ENCODE data around the gene TGOLN2. TPM values are rescaled to one million over a fixed set of nuclear protein-coding genes. Genes with fewer than 3 reads are reported as not detected.
A peak's percentile ranks its signal among the peaks of the same experiment; 100 is the strongest.
"Not testable (repeated sequence)": the region's sequence is repeated elsewhere in the genome, so short reads cannot be mapped to it uniquely, and the experiment has no call there.

The TGOLN2 gene
- total and polyA plus RNA-seq, 7 donors: 12.6 to 95.0 (median 80.6) TPM

DNA sequence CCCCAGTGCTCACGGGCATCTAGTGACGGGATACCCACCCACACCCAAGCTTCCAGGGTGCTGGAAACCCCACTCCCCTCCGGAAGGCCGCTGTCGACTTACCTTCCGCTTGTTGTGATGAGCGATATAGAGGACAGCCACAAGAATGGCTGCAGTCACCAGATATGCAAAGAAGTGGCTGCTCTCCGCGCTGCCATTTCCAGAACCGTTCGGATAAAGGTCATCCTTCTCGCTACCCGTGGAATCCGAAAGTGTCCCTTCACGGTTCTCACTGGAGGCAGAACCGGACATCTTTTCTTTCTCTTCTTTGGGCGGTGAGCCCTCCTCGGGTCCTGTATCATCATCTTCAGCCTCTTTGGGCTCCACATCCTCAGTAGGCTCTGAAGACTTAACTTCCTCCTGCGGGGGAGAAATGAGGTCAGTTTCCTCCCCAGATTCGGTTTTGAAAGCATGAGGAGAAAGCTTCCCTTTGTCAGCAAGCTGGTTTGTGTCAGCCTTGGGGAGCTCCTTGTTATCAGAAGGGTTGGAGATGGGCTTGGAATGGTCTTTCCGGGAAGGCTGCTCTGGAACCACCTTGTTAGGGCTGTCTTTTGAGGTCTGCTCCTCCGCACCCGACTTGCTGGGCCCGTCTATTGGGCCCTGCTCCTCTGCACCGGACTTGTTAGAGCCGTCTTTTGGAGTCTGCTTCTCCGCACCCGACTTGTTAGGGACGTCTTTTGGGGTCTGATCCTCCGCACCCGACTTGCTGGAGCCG lies 1.2 kb downstream of the TGOLN2 start:
- peaks cover 9 to 41% (median 27%) of the 10 kb centered on the region in 4 donors for H3K36me3 ChIP-seq
- no peaks in the 10 kb centered on the region for H3K9me3 ChIP-seq
- DNase-seq: no peak
- intact Hi-C loops (cut with DNase I): no loop called here
- WGBS, 2 donors: 2 to 10% methylated on average over 32 of the region's 32 CpGs
- TF ChIP-seq, protein P1, sequence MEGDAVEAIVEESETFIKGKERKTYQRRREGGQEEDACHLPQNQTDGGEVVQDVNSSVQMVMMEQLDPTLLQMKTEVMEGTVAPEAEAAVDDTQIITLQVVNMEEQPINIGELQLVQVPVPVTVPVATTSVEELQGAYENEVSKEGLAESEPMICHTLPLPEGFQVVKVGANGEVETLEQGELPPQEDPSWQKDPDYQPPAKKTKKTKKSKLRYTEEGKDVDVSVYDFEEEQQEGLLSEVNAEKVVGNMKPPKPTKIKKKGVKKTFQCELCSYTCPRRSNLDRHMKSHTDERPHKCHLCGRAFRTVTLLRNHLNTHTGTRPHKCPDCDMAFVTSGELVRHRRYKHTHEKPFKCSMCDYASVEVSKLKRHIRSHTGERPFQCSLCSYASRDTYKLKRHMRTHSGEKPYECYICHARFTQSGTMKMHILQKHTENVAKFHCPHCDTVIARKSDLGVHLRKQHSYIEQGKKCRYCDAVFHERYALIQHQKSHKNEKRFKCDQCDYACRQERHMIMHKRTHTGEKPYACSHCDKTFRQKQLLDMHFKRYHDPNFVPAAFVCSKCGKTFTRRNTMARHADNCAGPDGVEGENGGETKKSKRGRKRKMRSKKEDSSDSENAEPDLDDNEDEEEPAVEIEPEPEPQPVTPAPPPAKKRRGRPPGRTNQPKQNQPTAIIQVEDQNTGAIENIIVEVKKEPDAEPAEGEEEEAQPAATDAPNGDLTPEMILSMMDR (IDR thresholded peaks at IDR 0.05): no peak
- TF ChIP-seq EP300 (IDR thresholded peaks at IDR 0.05) (no peak), POLR2AphosphoS5 (IDR thresholded peaks at IDR 0.05) (no peak), POLR2A (IDR thresholded peaks at IDR 0.05) (no peak)
- peak overlapping the region; percentile 70 to 86 (median 71) for H3K4me3 ChIP-seq
- H3K27ac ChIP-seq: peak overlapping the region; percentile 90 to 97 (median 94)
- H3K4me1 ChIP-seq: peaks cover 0 to 57% (median 48%) of the 10 kb centered on the region in 4 donors
- H3K27me3 ChIP-seq: no peaks in the 10 kb centered on the region

DNA sequence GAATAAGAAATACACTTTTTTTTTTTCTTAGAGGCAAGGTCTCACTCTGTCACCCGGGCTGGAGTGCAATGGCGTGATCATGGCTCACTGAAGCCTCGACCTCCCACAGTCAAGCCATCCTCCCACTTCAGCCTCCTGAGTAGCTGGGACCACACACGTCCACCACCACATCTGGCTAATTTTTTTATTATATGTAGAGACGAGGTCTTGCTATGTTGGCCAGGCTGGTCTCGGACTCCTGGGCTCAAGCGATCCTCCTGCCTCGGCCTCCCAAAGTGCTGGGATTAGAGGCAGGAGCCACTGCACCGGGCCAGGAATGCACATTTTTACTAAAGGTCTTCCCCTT lies 2.4 kb downstream of the TGOLN2 start:
- intact Hi-C loops (cut with DNase I): no loop called here
- Histone ChIP-seq H3K9me3 (no peaks in the 10 kb centered on the region), H3K27ac (no peak overlapping the region), H3K4me3 (peak overlapping the region; percentile 70 to 86 (median 71)), H3K36me3 (peaks cover 9 to 53% (median 30%) of the 10 kb centered on the region in 4 donors), H3K4me1 (peaks cover 0 to 65% (median 48%) of the 10 kb centered on the region in 4 donors), H3K27me3 (no peaks in the 10 kb centered on the region)
- no peak for DNase-seq
- no peak for TF ChIP-seq EP300 (IDR thresholded peaks at IDR 0.05)
- TF ChIP-seq, protein P1 (IDR thresholded peaks at IDR 0.05): no peak
- no peak for TF ChIP-seq POLR2A (IDR thresholded peaks at IDR 0.05)
- no peak for TF ChIP-seq POLR2AphosphoS5 (IDR thresholded peaks at IDR 0.05)
- 28 to 41% methylated on average over 9 of the region's 9 CpGs for WGBS, 2 donors

DNA sequence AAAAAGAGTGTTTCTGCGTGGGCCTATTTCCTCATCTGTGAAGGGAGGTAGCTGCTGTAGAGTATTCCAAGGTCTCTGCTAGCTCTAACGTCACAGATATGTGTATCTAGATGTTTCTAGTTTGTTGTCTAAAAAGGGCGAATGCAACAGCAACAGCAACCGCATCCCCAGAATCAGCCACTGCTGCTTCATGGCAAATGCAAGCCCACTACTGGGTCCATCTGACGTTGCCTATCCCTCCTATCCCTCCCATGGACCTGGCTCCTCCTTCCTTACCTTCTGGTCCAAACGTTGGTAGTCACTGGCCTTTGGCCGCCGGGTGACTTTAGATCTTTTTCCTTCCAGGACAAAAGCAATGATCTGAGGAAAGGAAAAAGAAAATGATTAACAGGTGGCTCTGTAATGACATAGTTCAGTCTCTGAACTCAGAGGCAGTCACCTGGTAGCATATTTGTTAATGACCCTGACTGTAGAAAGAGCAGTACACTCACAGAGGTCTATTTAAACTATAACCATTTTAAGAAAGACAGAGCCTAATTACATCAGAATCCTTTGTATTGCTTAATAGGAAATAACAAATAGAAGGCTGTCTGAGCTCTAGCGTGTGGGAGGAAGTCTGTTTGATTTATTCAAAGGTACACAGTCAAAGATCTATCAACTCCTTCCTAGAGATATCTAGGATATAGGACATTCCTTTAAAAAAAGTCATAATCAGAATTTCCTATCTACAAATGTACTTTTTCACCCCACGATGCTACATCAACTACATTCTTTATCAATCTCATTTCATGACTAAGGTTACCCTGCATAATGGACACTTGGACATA lies 2.9 kb downstream of the TGOLN2 start:
- Histone ChIP-seq H3K4me3 (peak overlapping the region in 3 of 4 donors; percentile 70 to 86 (median 70)), H3K27me3 (no peaks in the 10 kb centered on the region), H3K9me3 (no peaks in the 10 kb centered on the region), H3K36me3 (peaks cover 9 to 59% (median 31%) of the 10 kb centered on the region in 4 donors), H3K4me1 (peaks cover 0 to 65% (median 49%) of the 10 kb centered on the region in 4 donors), H3K27ac (no peak overlapping the region)
- intact Hi-C loops (cut with DNase I): no loop called here
- WGBS, 2 donors: 13 to 38% methylated on average over 10 of the region's 10 CpGs
- peak; percentile 53 for DNase-seq
- no peak for TF ChIP-seq POLR2A (IDR thresholded peaks at IDR 0.05)
- TF ChIP-seq, protein P1 (IDR thresholded peaks at IDR 0.05): no peak
- no peak for TF ChIP-seq POLR2AphosphoS5 (IDR thresholded peaks at IDR 0.05)
- TF ChIP-seq EP300 (IDR thresholded peaks at IDR 0.05): no peak

DNA sequence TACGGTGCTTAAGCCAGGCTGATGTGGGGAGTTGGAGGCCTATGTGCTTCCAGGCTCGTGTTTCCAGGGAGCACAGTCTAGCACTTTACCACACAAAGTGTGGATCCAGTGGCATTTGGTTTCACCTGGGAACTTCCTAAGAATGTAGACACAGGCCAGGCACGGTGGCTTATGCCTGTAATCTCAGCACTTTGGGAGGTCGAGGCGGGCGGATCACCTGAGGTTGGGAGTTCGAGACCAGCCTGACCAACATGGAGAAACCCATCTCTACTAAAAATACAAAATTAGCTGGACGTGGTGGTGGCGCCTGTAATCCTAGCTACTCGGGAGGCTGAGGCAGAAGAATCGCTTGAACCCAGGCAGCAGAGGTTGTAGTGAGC lies 3.8 kb downstream of the TGOLN2 start:
- H3K4me3 ChIP-seq; intact Hi-C loops (cut with DNase I); H3K27me3 ChIP-seq; H3K9me3 ChIP-seq; DNase-seq; H3K27ac ChIP-seq: not testable (repeated sequence)
- Histone ChIP-seq H3K4me1 (peaks cover 0 to 65% (median 52%) of the 10 kb centered on the region in 4 donors), H3K36me3 (peaks cover 9 to 66% (median 31%) of the 10 kb centered on the region in 4 donors)
- WGBS, 2 donors: 87 to 93% methylated on average over 11 of the region's 11 CpGs

DNA sequence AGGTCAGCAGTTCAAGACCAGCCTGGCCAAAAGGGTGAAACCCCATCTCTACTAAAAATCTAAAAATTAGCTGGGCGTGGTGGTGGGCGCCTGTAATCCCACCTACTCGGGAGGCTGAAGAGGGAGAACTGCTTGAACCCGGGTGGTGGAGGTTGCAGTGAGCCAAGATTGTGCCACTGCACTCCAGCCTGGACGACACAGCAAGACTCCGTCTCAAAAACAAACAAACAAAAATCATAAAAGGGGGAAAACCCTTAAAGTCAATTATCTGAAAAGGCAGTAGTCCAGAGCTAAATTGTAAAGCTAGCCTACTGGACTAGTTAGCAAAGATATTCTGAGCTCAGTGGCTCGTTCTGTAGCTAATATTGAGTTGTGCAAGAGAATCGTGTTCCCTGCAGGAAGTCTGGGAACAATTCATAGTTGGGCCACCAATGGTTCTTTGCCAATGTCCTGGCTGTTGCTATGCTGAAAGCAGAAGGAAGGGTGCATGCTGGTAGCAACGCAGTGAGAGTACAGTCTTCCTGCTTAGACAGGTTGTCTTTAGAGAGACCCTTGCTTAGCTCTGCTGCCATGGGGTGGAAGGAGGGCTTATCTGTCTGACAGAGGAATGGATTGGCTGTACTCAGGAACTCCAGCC lies 4.3 kb downstream of the TGOLN2 start:
- TF ChIP-seq POLR2A (IDR thresholded peaks at IDR 0.05): no peak
- TF ChIP-seq POLR2AphosphoS5 (IDR thresholded peaks at IDR 0.05): no peak
- no peak for TF ChIP-seq EP300 (IDR thresholded peaks at IDR 0.05)
- TF ChIP-seq, protein P1 (IDR thresholded peaks at IDR 0.05): no peak
- Histone ChIP-seq H3K27ac (no peak overlapping the region), H3K9me3 (no peaks in the 10 kb centered on the region), H3K4me1 (peaks cover 0 to 65% (median 52%) of the 10 kb centered on the region in 4 donors), H3K4me3 (no peak overlapping the region), H3K27me3 (no peaks in the 10 kb centered on the region), H3K36me3 (peaks cover 9 to 70% (median 31%) of the 10 kb centered on the region in 4 donors)
- 60 to 80% methylated on average over 9 of the region's 9 CpGs for WGBS, 2 donors
- intact Hi-C loops (cut with DNase I): no loop called here
- peak; percentile 60 for DNase-seq
